GM13976 (cell line): ENCODE data around the gene DPT.

Experiments used
- DNase-seq: peaks from one replicate; pipeline ENCODE4 v3.0.0; 2012; ENCODE audit warnings: low spot score
- in situ Hi-C: fragments of 300-500 bp; cut with MboI; formaldehyde crosslinking; loops from one replicate; pipeline ENCODE4 v1.12.0; 2022; ENCODE audit warnings: low sequenced_read_pairs, mixed read lengths, inconsistent platforms; ENCODE audit not compliant: unreplicated experiment
- TF ChIP-seq, protein P1 (sequence below): IDR thresholded peaks from 2 replicates; pipeline ENCODE4 v1.5.1; 2012; ENCODE audit warnings: borderline replicate concordance, mild to moderate bottlenecking; ENCODE audit not compliant: insufficient read depth; ENCODE audit errors: extremely low read depth, missing control alignments, control extremely low read depth

The DPT gene

DNA sequence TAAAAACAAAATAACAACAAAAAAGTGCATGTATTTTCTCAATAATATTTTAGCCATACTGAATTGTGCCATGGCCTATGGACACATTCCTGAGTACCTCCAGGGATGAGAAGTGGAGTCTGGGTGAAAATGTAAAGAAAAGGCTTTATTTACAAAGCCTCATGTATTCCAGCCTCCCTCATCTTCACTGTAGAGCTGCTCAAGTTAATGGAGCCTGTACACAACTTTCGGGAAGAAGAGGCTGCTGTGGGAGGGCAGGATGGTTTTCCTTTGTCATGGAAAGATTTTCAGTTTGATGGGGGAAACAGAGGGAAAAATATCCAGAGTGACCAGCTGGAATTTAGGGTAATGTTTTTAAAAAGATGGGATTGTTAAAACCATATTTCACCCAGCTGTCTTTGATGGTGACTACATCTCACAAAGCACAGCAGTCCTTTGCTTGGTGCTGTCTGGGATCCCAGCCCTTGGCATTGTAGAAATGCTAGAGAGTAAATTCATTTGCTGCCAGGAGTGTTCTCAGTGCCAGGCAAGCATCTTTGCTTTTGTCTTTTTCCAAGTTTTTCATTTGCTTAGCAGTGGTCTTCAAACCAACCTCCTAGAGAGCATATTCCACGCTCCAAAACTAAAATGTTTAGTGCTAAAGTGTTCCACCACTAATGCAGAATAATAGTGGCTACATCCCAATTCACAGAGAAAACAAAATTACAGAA, 54.9 kb downstream of the DPT start:
- DNase-seq: no peak
- TF ChIP-seq, protein P1, sequence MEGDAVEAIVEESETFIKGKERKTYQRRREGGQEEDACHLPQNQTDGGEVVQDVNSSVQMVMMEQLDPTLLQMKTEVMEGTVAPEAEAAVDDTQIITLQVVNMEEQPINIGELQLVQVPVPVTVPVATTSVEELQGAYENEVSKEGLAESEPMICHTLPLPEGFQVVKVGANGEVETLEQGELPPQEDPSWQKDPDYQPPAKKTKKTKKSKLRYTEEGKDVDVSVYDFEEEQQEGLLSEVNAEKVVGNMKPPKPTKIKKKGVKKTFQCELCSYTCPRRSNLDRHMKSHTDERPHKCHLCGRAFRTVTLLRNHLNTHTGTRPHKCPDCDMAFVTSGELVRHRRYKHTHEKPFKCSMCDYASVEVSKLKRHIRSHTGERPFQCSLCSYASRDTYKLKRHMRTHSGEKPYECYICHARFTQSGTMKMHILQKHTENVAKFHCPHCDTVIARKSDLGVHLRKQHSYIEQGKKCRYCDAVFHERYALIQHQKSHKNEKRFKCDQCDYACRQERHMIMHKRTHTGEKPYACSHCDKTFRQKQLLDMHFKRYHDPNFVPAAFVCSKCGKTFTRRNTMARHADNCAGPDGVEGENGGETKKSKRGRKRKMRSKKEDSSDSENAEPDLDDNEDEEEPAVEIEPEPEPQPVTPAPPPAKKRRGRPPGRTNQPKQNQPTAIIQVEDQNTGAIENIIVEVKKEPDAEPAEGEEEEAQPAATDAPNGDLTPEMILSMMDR: no peak
- in situ Hi-C loops: no loop called here

DNA sequence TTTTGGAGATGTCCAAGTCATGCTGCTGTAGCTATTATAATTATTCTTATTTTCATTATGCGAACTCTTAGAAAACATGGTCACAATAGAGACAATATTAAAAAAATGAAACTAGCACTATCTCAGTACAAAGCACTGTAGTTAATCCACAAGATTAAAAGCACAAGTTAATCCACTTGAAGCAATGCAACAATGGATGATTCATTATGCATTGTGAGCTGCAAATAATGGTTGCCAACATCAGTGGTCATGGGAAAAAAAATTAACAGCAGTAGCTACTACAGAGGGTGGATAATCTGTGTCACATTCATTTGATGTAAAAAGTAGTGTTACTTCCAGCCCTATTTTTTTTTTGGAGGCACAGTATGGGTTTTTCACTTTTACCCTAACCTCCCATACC, 56.7 kb downstream of the DPT start:
- in situ Hi-C loops: no loop called here
- TF ChIP-seq, protein P1: no peak
- no peak for DNase-seq

DNA sequence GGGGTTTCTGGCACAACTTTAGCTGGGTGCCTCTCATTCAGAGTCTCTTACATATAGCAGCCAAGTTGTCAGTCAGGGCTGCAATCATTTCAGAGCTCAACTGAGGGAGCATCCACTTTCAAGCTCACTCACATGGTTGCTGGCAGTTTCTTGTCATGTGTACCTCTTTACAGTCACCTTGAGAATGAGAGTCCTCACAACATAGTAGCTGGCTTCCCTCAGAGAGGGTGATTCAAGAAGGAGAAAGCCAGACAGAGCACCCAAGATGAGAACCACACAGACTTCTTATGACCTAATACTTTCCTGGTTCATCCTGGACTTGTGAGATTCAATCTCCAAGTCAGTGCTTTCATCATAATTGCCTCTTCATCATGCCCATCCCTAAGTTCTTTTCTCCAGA, 57.2 kb downstream of the DPT start:
- TF ChIP-seq, protein P1: no peak
- in situ Hi-C loops: no loop called here
- DNase-seq: no peak

DNA sequence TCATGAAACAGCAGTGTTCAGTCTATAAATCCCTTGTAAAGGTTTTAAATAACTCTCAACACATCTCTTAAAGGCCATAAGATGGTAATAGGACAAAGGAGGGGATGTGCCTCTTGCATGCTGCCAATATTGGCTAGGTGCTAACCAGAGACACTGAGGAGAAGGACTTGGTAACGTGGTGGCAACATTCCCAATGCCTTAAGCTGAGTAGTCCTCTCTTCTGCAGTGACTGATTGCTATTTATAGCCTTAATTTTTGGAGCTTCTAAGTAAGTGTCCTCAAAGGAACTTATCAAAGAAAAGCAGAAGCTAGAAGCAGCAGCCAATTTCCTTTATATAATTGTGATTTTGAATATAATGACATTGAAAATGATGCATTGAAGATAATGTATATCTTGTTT, 63.0 kb downstream of the DPT start:
- TF ChIP-seq, protein P1: no peak
- DNase-seq: no peak
- in situ Hi-C loops: no loop called here

DNA sequence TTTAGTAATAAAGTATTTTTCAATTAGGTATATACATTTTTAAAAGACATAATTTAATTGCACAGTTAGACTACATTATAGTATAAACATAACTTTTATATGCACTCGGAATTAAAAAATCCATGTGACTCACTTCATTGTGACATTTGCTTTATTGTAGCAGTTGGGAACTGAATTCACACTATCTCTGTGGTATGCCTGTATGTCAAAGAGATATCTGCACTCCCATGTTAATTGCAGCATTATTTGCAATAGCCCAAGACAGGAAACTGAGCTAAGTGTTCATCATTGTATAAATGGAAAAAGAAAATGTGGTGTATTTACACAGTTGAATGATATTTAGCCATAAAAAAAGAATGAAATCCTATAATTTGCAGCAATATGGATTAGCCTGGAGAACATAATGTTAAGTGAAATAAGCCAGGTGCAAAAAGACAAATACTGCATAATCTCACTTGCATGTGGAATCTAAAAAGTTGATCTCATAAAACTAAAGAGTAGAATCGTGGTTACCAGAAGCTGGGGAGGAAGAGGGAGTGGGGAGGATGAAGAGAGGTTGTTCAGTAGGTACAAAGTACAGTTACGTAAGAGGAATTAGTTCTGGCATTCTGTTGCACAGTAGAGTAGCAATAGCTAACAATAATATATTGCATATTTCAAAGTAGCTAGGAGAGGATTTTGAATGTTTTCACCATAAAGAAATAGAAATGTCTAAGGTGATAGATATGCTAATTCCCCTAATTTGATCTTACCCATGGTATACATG, 64.8 kb downstream of the DPT start:
- in situ Hi-C loops: no loop called here
- TF ChIP-seq, protein P1: no peak
- no peak for DNase-seq

DNA sequence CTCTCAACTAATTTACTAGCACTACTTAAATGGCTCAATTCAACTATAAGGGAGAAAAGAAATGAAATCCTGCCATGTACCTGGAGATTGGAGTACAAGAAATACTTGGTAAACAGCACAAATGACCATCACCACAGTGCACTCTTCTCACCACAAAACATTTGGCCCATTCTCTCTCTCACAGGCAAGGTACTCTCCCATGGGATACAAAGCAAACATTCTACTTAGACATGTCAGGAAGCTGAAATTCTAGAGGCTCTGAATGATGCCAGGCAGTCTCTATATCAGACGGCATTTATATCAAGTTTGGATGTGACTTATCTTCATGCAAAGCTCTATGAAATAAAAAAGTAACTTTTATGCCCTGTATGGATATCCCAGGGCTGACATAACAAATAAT, 72.5 kb downstream of the DPT start:
- TF ChIP-seq, protein P1: no peak
- in situ Hi-C loops: no loop called here

More for the DNA sequence above, 72.5 kb downstream of the DPT start:
- DNase-seq: no peak
